NCI-H748 treated with DMSO at 0.1 percent for 48 hours (cell line): ENCODE results near the gene STK16.
A peak's percentile ranks its signal among the peaks of the same experiment; 100 is the strongest.
"Not testable (repeated sequence)": the region's sequence is repeated elsewhere in the genome, so short reads cannot be mapped to it uniquely, and the experiment has no call there.

Source experiments
- DNase-seq: peaks from one replicate; lab custom pipeline; 2025; lab: John Stamatoyannopoulos, UW

Gene STK16, protein sequence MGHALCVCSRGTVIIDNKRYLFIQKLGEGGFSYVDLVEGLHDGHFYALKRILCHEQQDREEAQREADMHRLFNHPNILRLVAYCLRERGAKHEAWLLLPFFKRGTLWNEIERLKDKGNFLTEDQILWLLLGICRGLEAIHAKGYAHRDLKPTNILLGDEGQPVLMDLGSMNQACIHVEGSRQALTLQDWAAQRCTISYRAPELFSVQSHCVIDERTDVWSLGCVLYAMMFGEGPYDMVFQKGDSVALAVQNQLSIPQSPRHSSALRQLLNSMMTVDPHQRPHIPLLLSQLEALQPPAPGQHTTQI

DNA sequence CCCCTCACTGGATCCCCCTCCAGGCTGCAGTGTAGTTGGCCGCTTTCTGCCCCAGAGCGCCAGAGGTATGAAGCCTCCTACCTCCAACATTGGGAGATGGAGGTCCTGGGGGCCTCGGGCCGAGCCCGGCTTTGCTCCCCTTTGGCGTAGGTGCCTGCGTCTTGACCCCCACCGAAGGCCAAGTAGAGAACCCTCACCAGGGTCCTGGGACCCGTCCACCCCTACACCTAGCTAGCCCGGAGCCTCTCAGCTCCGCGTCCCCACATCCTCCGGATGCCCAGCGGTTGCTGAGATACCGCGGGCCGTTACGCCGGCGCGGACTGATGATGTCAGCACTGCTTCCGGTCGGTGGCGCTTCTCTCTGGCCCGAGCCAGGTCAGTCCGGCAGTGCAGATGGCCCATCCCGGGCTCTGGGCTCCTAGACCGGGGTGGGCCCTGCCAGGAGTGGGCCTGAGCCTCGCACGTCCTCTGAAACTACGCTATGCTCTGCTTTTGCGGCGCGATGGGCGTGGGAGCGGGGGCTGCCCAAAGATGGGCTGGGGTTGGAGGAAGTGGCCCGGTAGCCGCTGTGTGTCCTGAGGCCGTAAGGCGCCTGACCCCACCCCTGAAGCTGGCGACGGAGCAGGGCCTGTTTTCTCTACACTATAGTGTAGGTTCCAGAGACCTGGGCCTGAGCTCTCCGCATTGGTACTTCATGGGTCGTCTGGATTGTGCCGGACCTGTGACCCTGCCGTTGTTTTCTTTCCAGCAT is at the start of gene STK16, which contains the start of gene GLB1L:
STK16 (plus strand) TSS at position 332 of the 751 bp plus-strand sequence. CDS start 521 bp downstream, outside the sequence.
GLB1L (minus strand) TSS at position 297 of the 751 bp plus-strand sequence. CDS start 1,871 bp downstream, outside the sequence.
- DNase-seq, result peak; percentile 58

DNA sequence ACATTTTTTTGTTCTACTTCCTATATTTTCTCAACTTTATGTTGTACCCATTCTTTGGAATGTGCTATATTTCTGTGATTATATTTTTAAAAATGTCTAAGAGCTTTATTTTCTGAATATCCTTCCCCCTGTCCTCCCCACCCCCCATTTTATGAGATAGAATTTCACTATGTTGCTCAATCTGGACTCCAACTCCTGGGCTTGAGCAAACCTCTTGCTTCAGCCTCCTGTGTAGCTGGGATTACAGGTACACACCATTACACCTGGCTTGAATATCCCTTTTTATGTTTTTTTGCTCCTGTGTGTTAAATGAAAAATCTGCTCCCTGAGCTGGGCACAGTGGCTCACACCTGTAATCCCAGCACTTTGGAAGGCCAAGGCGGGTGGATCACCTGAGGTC is 47.9 kb upstream of the STK16 start:
- no peak for DNase-seq

DNA sequence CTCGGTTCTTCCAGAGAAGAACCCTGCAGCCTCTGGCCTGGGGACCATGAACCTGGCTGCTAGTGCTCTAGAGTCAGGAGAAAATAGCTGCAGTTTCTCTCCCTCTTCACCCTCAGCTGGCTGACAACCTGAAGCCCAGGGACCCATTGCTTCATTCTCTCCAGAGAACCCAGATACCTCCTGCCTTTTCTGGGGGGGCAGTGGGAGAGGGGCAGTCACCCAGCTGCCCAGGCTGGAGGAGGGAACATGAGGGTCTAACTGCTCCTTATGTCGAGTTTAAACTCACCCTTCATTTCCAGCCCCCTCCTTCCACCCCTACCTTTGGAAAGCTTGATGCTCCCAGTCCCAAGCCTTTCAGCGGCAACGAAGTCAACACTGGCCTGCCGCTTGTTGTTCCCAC is 46.3 kb upstream of the STK16 start:
- DNase-seq, result no peak

DNA sequence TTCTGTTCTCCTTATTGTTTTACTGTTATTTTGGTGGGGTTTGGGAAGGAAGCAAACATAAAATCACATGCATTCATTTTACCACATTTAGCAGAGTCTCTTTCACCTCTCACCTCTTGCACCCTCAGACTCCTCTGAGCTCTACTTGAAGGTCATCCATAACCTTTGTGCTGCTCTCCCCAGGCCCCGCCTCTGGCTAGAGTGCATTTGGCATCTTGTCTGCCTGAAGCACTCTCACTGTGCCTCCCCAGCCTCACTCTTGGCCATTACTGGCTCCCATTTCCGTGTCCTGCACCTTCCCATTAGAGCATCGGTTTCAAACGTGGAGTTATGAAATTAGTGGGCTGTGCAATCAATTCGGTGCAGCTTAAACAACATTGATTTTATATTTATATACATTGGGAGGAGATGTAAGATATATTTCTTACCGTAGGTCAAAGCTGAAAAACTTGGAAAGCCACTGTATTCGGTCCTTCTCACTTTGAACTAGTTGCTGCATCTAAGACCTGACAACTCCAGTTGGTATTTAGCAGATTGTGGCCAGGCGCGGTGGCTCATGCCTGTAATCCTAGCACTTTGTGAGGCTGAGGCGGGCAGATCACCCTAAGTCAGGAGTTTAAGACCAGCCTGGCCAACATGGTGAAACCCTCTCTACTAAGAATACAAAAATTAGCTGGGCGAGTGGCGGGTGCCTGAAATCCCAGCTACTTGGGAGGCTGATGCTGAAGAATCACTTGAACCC is 45.6 kb upstream of the STK16 start:
- no peak for DNase-seq

DNA sequence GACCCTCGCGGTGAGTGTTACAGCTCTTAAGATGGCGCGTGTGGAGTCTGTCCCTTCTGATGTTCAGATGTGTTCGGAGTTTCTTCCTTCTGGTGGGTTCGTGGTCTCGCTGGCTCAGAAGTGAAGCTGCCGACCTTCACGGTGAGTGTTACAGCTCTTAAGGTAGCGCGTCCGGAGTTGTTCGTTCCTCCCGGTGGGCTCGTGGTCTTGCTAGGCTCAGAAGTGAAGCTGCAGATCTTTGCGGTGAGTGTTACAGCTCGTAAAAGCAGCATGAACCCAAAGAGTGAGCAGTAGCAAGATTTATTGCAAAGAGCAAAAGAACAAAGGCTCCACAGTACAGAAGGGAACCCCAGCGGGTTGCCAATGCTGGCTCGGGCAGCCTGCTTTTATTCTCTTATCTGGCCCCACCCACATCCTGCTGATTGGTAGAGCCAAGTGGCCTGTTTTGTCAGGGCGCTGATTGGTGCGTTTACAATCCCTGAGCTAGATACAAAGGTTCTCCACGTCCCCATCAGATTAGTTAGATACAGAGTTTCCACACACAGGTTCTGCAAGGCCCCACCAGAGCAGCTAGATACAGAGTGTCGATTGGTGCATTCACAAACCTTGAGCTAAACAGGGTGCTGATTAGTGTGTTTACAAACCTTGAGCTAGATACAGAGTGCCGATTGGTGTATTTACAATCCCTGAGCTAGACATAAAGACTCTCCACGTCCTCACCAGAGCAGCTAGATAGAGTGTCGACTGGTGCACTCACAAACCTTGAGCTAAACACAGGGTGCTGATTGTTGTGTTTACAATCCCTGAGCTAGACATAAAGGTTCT is 44.6 kb upstream of the STK16 start:
- not testable (repeated sequence) for DNase-seq

DNA sequence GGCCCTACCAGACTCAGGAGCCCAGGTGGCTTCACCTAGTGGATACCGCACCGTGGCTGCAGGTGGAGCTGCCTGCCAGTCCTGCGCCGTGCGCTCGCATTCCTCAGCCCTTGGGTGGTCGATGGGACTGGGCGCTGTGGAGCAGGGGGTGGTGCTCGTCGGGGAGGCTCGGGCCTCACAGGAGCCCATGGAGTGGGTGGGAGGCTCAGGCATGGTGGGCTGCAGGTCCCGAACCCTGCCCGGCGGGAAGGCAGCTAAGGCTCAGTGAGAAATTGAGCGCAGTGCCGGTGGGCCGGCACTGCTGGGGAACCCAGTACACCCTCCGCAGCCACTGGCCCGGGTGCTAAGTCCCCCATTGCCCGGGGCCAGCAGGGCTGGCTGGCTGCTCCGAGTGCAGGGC is 43.9 kb upstream of the STK16 start:
- DNase-seq, result not testable (repeated sequence)

DNA sequence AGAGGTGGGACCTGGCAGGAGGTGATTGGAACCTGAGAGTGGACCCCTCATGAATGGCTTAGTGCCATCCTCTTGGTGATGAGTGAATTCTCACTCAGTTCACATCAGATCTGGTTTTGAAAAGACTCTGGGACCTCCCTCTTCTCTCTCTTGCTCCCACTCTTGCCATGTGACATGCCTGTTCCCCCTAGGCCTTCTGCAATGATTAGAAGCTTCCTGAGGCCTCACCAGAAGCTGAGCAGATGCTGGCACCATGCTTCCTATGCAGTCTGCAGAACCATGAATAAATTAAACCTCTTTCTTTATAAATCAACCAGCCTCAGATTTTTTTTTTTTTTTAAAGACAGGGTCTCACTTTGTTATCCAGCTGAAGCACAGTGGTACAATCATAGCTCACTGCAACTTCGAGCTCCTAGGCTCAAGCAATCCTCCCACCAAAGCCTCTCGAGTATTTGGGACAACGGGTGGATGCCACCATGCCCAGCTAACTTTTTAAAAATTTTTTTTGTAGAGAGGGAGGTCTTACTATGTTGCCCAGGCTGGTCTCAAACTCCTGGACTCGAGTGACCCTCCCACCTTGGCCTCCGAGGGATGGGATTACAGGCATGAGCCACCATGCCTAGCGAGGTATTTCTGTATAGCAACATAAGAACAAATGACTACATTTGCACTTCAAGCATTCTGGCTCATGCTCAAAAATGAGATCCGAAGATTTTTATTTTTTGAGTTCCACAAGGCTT is 40.7 kb upstream of the STK16 start:
- no peak for DNase-seq

DNA sequence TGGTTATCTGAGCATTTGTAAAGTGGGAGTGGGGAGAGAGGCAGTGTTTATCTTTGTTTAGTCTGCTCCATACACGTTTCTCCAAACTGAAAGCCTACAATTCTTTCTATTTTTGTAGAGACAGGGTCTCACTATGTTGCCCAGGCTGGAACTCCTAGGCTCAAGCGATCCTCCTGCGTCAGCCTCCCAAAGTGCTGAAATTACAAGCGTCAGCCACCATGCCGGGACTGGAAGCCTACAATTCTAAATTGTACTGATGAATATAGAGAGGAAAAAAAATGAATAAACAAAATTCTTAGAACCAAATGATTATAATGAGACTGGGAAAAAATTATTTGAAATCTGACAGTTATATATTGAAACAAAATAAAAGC is 40.1 kb upstream of the STK16 start:
- DNase-seq, result no peak

DNA sequence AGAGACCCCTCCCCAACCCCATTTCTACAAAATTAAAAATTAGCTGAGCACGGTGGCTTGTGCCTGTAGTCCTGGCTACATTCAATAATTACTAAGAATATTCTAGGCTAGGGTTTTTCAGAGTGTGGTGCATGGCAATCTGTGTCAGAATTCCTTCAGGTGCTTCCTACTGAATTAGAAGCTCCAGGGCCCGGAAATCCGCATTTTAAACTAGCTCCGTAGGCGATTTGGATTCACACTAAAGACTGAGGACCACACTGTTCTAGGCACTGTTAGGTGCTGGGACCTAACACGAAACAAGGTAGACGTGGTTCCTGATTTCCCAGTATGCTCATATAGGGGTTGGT is 39.3 kb upstream of the STK16 start:
- DNase-seq, result no peak

DNA sequence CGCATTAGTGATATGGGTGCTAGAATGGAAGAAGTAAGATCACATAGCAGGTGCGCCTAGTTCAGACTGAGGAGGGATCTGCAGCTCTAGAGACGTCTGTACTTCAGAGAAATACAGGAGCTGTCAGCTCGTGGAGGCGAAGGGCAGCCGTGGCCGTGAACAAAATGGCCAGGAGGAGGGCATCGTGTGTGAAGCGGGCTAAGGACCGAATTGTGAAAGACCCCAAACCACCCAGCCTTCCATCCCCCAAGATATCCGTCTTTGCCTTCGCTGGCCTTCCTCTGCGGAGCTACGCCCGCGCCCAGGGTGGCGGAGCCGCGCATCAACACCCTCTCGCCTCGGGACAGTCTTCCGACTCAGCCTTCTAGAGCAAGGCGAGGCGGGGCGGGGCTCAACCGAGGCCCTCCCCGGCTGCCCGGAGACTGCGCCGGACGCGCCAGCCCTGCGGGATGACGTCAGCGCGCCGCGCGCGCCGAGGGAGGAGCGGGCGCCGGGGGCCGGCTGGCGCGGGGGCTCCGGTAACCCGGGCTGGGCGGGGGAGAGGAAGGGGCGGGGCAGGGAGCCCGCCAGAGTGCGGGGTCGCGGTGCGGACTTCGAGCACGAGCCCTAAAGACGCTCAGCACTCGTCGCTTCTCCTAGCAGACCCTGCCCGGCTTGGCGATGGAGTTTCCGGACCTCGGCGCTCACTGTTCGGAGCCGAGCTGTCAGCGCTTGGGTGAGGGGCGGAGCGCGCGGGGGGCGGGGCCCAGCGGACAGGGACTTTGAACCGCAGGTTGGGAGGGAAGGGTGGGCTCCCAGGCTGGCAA is 38.7 kb upstream of the STK16 start, which contains the start of gene ZFAND2B:
ZFAND2B (plus strand) TSS at position 455 of the 806 bp plus-strand sequence; CDS start at position 661, 206 bp downstream.
- peak; percentile 90 for DNase-seq

DNA sequence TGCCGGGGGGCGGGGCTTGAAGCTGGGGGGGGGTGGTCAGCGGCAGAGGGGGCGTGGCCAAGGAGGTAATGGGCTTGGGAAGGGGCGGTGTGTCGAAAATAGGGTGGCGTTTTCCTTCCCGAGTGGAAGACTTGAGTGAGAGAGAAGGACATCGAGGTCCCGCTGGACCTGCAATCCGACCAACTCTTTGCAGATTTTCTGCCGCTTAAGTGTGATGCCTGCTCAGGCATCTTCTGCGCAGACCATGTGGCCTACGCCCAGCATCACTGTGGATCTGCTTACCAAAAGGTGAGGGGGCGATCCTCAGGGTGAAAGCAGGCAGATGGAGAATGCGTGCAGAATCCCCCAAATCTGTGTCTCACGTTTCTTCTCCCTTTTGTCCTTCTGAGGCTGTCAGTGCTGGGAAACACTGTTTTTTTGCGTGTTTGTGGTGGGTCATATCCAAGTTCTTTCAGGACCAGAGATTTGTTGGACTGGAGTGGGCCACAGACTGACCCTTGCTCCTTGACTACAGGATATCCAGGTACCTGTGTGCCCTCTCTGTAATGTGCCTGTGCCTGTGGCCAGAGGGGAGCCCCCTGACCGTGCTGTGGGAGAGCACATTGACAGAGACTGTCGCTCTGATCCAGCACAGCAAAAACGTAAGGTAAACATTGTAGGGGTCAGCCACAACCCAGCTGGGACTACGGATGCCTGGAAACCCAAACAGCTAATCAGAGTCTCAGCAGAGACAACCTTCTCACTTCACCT is 38.0 kb upstream of the STK16 start:
- no peak for DNase-seq

DNA sequence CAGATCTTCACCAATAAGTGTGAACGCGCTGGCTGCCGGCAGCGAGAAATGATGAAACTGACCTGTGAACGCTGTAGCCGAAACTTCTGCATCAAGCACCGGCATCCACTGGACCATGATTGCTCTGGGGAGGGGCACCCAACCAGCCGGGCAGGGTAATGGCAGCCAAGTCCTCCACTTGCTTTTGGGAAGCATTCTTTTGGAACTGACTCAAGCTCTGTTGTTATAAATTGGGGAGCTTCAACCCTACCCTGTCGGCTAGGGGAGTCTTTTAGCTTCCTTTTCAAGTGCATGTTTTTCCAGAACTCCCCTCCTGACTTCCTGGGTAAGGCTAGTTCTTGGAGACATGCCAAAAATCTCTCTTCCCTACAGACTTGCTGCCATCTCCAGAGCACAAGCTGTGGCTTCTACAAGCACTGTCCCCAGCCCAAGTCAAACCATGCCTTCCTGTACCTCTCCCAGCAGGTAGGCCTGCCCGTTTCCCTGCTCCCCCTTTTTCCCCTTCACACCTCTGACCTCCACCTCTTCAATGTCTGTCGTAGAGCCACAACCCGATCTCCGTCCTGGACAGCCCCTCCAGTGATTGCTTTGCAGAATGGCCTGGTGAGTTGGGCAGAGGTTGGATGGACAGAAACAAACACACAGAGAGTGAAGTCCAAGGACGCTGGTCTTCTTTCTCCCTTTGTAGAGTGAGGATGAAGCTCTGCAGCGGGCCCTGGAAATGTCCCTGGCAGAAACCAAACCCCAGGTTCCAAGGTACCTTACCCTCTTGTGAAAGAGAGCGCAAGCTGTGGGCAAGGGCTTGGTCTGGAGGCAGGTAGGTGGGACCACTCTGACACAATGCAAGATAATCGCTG is 37.2 kb upstream of the STK16 start:
- no peak for DNase-seq

DNA sequence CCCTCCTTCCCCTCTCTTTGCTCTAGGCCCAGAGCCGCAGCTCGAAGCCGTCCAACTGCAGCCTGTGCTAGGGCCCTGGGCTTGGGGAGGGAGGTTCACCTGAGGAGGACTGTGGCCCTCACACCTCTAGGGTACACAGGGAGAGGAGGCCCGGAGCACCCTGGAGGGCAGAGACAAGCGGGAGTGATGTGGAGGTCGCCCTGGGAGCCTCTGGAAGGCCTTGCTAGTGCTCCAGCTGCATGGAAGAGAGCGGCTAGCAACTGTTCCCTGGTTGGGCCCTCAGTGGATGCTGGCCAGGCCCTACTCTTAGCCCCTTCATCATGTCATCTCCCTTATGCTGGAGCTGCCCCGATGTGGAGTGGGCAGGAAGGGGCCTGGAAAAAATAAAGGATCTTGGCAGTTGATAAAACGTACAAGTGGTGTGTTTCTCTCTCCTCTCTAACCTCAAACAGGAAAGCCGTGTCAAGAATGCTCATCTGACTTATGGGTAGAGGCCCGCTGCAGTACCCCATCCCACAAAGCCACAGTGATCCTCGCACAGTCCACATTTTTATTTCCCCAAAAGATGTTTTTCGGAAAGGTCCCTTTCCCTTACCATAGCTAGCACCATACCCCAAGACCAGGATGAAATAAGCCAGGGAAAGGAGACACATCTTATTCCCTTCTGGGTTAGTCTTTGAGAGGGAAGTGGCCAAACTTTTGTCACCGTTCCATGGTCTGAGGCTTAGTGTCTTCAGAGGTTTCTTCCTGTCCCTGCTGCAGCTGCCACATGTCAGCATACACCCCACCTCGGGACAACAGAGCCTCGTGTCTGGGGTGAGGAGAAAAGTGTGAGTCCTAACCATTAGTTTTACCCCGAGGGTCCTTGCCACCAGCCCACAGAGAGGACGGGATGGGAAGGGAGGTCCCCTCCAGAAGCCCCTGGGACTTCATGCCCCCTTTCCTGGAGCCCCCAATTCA is 35.8 kb upstream of the STK16 start:
- no peak for DNase-seq

DNA sequence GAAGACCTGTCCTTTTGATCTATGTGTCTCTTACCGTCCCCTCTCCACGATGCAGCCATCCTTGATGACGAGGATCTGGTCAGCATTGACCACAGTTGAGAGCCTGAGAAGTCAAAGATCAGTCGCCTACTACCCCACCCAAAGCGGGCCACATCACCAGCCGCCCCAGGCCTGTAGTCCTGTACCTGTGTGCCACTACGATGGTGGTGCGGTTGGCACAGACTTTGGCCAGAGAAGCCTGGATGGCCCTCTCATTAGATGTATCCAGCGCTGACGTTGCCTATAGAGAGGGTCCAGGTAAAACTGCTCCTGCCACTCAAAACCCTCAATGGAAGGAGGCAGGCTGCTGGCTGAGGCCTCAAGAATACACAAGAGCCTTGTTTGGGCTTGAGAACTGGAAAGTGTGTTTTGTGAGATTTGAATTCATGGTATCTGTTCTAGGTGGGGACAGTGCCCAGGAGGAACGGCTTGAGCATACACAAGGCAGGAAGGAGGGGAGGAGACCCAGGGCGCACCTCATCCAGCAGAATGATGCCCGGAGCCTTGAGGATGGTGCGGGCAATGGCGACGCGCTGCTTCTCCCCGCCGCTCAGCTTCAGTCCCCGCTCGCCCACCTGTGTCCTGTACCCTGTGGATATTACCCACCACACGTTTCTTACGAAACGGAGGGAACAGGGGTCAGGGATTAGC is 34.9 kb upstream of the STK16 start:
- no peak for DNase-seq

DNA sequence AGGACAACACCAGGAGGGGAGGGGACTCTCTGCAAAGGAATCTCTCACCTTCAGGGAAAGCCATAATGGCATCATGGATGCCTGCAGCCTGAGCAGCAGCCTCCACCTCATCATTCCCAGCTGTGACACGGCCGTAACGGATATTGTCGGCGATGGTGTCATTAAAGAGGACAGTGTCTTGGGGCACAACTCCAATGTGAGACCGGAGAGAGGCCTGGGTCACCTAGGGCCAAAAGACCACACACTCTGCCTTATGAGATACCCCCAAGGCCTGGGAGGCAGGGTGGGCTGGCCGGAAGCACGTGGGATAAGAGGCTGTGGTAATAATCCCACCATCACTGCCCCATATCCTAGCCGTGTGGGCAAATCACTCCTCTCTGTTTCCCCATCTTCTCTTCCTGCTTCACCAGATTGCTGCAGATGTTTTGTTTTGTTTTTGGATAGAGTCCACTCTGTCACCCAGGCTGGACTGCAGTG is 34.4 kb upstream of the STK16 start:
- no peak for DNase-seq

DNA sequence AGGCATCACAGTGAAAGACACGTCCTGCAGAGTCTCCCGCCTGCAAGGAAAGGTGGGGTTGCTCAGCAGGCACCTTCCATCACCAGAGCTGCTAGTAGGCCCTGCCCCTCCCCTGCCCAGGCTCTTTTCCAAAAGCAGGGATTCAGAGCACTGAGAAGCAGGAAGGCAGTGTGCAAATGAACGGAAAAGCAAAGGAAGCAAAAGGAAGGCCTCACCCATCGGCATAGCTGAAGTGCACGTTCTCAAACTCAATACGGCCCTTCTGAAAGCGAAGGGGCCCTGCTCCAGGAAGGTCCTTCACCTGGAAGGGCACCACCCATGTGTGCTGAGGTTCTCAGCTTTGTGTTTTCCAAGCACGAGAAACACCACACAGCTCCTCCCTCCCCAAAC is 32.3 kb upstream of the STK16 start:
- no peak for DNase-seq
